Stimulated activated CD8-positive, alpha-beta memory T cell treated with anti-CD3 and anti-CD28 coated beads, Interleukin-12 subunit alpha, Interleukin-12 subunit beta, amount 100 ng/mL, for 24 hours (primary cell): ENCODE measurements around the gene DENND11.
"Not testable (repeated sequence)": the region's sequence is repeated elsewhere in the genome, so short reads cannot be mapped to it uniquely, and the experiment has no call there.

Experiments
- DNase-seq: peaks from one replicate; pipeline ENCODE4 v3.0.0-alpha.2; 2020; ENCODE audit errors: extremely low read depth

DENND11 gene

GRCh38 chr7:141706239-141707064 lies 4.5 kb upstream of the DENND11 start:
- no peak for DNase-seq

GRCh38 chr7:141704741-141705140 lies 2.8 kb upstream of the DENND11 start:
- DNase-seq, result no peak

- no peak for DNase-seq
Observed at GRCh38 chr7:141704112-141704511, 2.1 kb upstream of the DENND11 start.

- no peak for DNase-seq
Observed at GRCh38 chr7:141702892-141703291, 926 bp upstream of the DENND11 start.

GRCh38 chr7:141701489-141702046 lies 398 bp downstream of the DENND11 start:
- DNase-seq, result peak; percentile 39

- DNase-seq, result no peak
Observed at GRCh38 chr7:141700848-141701371, 1.1 kb downstream of the DENND11 start.

GRCh38 chr7:141700296-141700847 lies 1.6 kb downstream of the DENND11 start:
- DNase-seq, result no peak

- DNase-seq, result no peak
Observed at GRCh38 chr7:141699860-141700259, 2.1 kb downstream of the DENND11 start.

- no peak for DNase-seq
Observed at GRCh38 chr7:141698247-141699015, 3.5 kb downstream of the DENND11 start.

- no peak for DNase-seq
Observed at GRCh38 chr7:141697211-141697871, 4.6 kb downstream of the DENND11 start.

- no peak for DNase-seq
Observed at GRCh38 chr7:141696348-141696747, 5.6 kb downstream of the DENND11 start.

GRCh38 chr7:141695803-141696289 lies 6.1 kb downstream of the DENND11 start:
- no peak for DNase-seq

GRCh38 chr7:141693082-141693481 lies 8.9 kb downstream of the DENND11 start:
- no peak for DNase-seq

- DNase-seq, result no peak
Observed at GRCh38 chr7:141691961-141692360, 10.0 kb downstream of the DENND11 start.

- no peak for DNase-seq
Observed at GRCh38 chr7:141691540-141691939, 10.4 kb downstream of the DENND11 start.

GRCh38 chr7:141689072-141689825 lies 12.7 kb downstream of the DENND11 start:
- DNase-seq, result not testable (repeated sequence)

GRCh38 chr7:141688043-141688442 lies 13.9 kb downstream of the DENND11 start:
- no peak for DNase-seq

GRCh38 chr7:141686670-141687069 lies 15.3 kb downstream of the DENND11 start:
- no peak for DNase-seq

- no peak for DNase-seq
Observed at GRCh38 chr7:141686074-141686473, 15.9 kb downstream of the DENND11 start.

GRCh38 chr7:141685285-141686023 lies 16.5 kb downstream of the DENND11 start:
- no peak for DNase-seq
